ENCODE results near the gene PCED1A. TPM values are rescaled to one million over a fixed set of nuclear protein-coding genes. Genes with fewer than 3 reads are reported as not detected.

PCED1A gene
- total and polyA plus RNA-seq, 2 of the 13 experiments (the other 11 are each of a cell fraction or from before 2014, with no cell fraction given), result 40.1 to 84.2 TPM

DNA sequence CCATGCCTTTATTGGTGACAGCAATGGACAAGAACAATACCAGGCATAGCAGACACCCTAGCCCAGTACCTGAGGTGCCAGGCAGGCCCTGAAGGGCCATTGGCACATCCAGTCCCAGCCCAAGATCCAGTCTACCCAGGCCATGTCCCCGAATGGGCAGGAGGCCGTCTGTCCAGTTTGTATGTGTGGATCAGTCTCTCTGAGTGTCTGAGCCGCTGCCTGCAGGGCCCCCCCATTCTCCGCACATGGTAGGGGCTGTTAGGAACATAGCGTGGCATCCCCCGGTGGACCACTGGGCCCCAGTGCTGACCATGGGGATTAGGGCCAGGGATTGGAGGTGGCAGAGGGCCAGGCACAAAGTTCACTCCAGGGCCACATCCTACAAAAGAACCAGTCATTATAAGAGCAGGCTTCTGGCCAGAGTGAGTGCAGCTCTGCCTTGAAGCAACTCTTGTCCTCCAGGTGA, 5.1 kb downstream of the PCED1A start (continued):
- TF ChIP-seq ATF7 (IDR thresholded peaks at IDR 0.05) (no peak), ATF7 (CRISPR knock-in tag; IDR thresholded peaks at IDR 0.05) (no peak), ZNF350 (CRISPR knock-in tag; IDR thresholded peaks at IDR 0.05; ENCODE audit: borderline replicate concordance, low read depth) (no peak), CAMTA2 (CRISPR knock-in tag; IDR thresholded peaks at IDR 0.05; ENCODE audit: borderline replicate concordance) (no peak), STAG1 (CRISPR knock-in tag; IDR thresholded peaks at IDR 0.05) (no peak), AGO1 (IDR thresholded peaks at IDR 0.05; ENCODE audit: low read depth, low read length, poor library complexity, severe bottlenecking) (no peak), PITX1 (CRISPR knock-in tag; IDR thresholded peaks at IDR 0.05) (peak; percentile 26; the same call in 1 of the 2 replicates), ETV6 (CRISPR knock-in tag; conservative IDR thresholded peaks at IDR 0.05) (no peak), JUND (CRISPR knock-in tag; IDR thresholded peaks at IDR 0.05) (0 out of 2 replicates have a peak, but pooled peaks have one; percentile 24), GFI1 (CRISPR knock-in tag; IDR thresholded peaks at IDR 0.05; ENCODE audit: borderline replicate concordance) (no peak), ZNF549 (CRISPR knock-in tag; IDR thresholded peaks at IDR 0.05) (no peak), ZFX (CRISPR knock-in tag; IDR thresholded peaks at IDR 0.05; ENCODE audit: low read depth) (peak; percentile 37; the same call in 1 of the 2 replicates), HNRNPLL (IDR thresholded peaks at IDR 0.05; ENCODE audit: low read depth, low read length, poor library complexity, severe bottlenecking) (no peak), HNRNPL (IDR thresholded peaks at IDR 0.05; ENCODE audit: low read depth, low read length) (0 out of 2 replicates have a peak, but pooled peaks have one; percentile 76), XRCC5 (optimal IDR thresholded peaks at IDR 0.05; ENCODE audit: low read length) (peak; percentile 48), ZNF543 (CRISPR knock-in tag; IDR thresholded peaks at IDR 0.05) (no peak), REL (CRISPR knock-in tag; conservative IDR thresholded peaks at IDR 0.05) (no peak), NBN (conservative IDR thresholded peaks at IDR 0.05) (no peak), SUZ12 (IDR thresholded peaks at IDR 0.05; ENCODE audit: low read depth, low read length) (no peak), ZBTB7B (CRISPR knock-in tag; IDR thresholded peaks at IDR 0.05) (peak; percentile 42; the same call in 1 of the 2 replicates), MTF2 (CRISPR knock-in tag; IDR thresholded peaks at IDR 0.05; ENCODE audit: borderline replicate concordance) (no peak), YY1 (IDR thresholded peaks at IDR 0.05; ENCODE audit: insufficient read depth, insufficient replicate concordance, low read depth, low read length) (no peak), ZNF605 (CRISPR knock-in tag; IDR thresholded peaks at IDR 0.05) (no peak), MXD4 (CRISPR knock-in tag; IDR thresholded peaks at IDR 0.05) (no peak), FOSL1 (CRISPR knock-in tag; IDR thresholded peaks at IDR 0.05; ENCODE audit: borderline replicate concordance) (no peak), TEAD3 (CRISPR knock-in tag; optimal IDR thresholded peaks at IDR 0.05; ENCODE audit: borderline replicate concordance) (no peak), MTA3 (CRISPR knock-in tag; IDR thresholded peaks at IDR 0.05) (no peak), NPAS2 (CRISPR knock-in tag; IDR thresholded peaks at IDR 0.05; ENCODE audit: borderline replicate concordance) (no peak)
- TF ChIP-seq, protein P1, sequence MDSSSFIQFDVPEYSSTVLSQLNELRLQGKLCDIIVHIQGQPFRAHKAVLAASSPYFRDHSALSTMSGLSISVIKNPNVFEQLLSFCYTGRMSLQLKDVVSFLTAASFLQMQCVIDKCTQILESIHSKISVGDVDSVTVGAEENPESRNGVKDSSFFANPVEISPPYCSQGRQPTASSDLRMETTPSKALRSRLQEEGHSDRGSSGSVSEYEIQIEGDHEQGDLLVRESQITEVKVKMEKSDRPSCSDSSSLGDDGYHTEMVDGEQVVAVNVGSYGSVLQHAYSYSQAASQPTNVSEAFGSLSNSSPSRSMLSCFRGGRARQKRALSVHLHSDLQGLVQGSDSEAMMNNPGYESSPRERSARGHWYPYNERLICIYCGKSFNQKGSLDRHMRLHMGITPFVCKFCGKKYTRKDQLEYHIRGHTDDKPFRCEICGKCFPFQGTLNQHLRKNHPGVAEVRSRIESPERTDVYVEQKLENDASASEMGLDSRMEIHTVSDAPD (CRISPR knock-in tag; IDR thresholded peaks at IDR 0.05), result no peak
- TF ChIP-seq, protein P2, sequence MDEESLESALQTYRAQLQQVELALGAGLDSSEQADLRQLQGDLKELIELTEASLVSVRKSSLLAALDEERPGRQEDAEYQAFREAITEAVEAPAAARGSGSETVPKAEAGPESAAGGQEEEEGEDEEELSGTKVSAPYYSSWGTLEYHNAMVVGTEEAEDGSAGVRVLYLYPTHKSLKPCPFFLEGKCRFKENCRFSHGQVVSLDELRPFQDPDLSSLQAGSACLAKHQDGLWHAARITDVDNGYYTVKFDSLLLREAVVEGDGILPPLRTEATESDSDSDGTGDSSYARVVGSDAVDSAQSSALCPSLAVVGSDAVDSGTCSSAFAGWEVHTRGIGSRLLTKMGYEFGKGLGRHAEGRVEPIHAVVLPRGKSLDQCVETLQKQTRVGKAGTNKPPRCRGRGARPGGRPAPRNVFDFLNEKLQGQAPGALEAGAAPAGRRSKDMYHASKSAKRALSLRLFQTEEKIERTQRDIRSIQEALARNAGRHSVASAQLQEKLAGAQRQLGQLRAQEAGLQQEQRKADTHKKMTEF (CRISPR knock-in tag; IDR thresholded peaks at IDR 0.05), result no peak
- TF ChIP-seq, protein P3, sequence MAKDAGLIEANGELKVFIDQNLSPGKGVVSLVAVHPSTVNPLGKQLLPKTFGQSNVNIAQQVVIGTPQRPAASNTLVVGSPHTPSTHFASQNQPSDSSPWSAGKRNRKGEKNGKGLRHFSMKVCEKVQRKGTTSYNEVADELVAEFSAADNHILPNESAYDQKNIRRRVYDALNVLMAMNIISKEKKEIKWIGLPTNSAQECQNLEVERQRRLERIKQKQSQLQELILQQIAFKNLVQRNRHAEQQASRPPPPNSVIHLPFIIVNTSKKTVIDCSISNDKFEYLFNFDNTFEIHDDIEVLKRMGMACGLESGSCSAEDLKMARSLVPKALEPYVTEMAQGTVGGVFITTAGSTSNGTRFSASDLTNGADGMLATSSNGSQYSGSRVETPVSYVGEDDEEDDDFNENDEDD (CRISPR knock-in tag; IDR thresholded peaks at IDR 0.05; ENCODE audit: borderline replicate concordance), result no peak

Data from HepG2 (cell line).